GM08714 (cell line): ENCODE data around the gene HAPLN3.
"Not testable (repeated sequence)": the region's sequence is repeated elsewhere in the genome, so short reads cannot be mapped to it uniquely, and the experiment has no call there.

ENCODE experiments used
- H3K4me3 ChIP-seq: fragments of 200-500 bp; sonication (Bioruptor generic); 2 replicates; pipeline ENCODE4 v1.5.1; 2014; ENCODE audit warnings: mild to moderate bottlenecking, low read length, inconsistent platforms
- ZNF274 ChIP-seq: IDR thresholded peaks from 2 replicates; pipeline ENCODE4 v1.6.1; 2012; ENCODE audit warnings: mild to moderate bottlenecking, low read depth, low read length

The HAPLN3 gene

GRCh38 chr15:88894819-88895767, at the start of gene HAPLN3:
HAPLN3 (minus strand) TSS chr15:88895544; CDS start chr15:88887298, 8,246 bp downstream.
- TF ChIP-seq ZNF274 = no peak
- peak within 1 kb of the TSS; percentile 67; the same call in 1 of the 2 replicates for H3K4me3 ChIP-seq

- no peak overlapping the region for H3K4me3 ChIP-seq
- TF ChIP-seq ZNF274 = no peak
Observed at GRCh38 chr15:88940110-88940675, 44.8 kb upstream of the HAPLN3 start.

- TF ChIP-seq ZNF274 = no peak
Observed at GRCh38 chr15:88939486-88939806, 44.1 kb upstream of the HAPLN3 start.

GRCh38 chr15:88938802-88939485, 43.6 kb upstream of the HAPLN3 start:
- no peak overlapping the region for H3K4me3 ChIP-seq
- TF ChIP-seq ZNF274 = no peak

More at GRCh38 chr15:88939486-88939806, 44.1 kb upstream of the HAPLN3 start:
- no peak overlapping the region for H3K4me3 ChIP-seq

- H3K4me3 ChIP-seq = not testable (repeated sequence)
Observed at GRCh38 chr15:88934449-88934848, 39.1 kb upstream of the HAPLN3 start.

GRCh38 chr15:88932875-88933330, 37.6 kb upstream of the HAPLN3 start:
- H3K4me3 ChIP-seq = no peak overlapping the region
- no peak for TF ChIP-seq ZNF274

GRCh38 chr15:88932271-88932874, 37.0 kb upstream of the HAPLN3 start:
- TF ChIP-seq ZNF274 = no peak
- H3K4me3 ChIP-seq = no peak overlapping the region

GRCh38 chr15:88930579-88930978, 35.2 kb upstream of the HAPLN3 start:
- no peak overlapping the region for H3K4me3 ChIP-seq
- no peak for TF ChIP-seq ZNF274

- not testable (repeated sequence) for H3K4me3 ChIP-seq
Observed at GRCh38 chr15:88929358-88930098, 34.2 kb upstream of the HAPLN3 start.

- H3K4me3 ChIP-seq = not testable (repeated sequence)
Observed at GRCh38 chr15:88928192-88928591, 32.8 kb upstream of the HAPLN3 start.

GRCh38 chr15:88925648-88926047, 30.3 kb upstream of the HAPLN3 start:
- H3K4me3 ChIP-seq = not testable (repeated sequence)

- not testable (repeated sequence) for H3K4me3 ChIP-seq
Observed at GRCh38 chr15:88920892-88921435, 25.6 kb upstream of the HAPLN3 start.

- no peak for TF ChIP-seq ZNF274
- H3K4me3 ChIP-seq = no peak overlapping the region
Observed at GRCh38 chr15:88920186-88920891, 25.0 kb upstream of the HAPLN3 start.
